Activated CD4-positive, alpha-beta T cell treated with anti-CD3 and anti-CD28 coated beads, Interleukin-2, amount 10 ng/mL, durations not matched to agents 7 days and 5 days (primary cell): ENCODE measurements around the gene ARCN1. TPM values are rescaled to one million over a fixed set of nuclear protein-coding genes. Genes with fewer than 3 reads are reported as not detected.
"Not testable (repeated sequence)": the region's sequence is repeated elsewhere in the genome, so short reads cannot be mapped to it uniquely, and the experiment has no call there.

ENCODE experiments used
- CTCF ChIA-PET: fragments of 350-600 bp; sonication (Branson Sonifier 250); formaldehyde crosslinking; loops from one replicate; lab custom pipeline; 2021; ENCODE audit warnings: antibody characterized with exemption; lab: Charles Lee
- POLR2A ChIA-PET: fragments of 350-600 bp; sonication (Branson Sonifier 250); formaldehyde crosslinking; loops from one replicate; lab custom pipeline; 2021; ENCODE audit warnings: antibody characterized with exemption; lab: Charles Lee
- DNase-seq: peaks from one replicate; pipeline ENCODE4 v3.0.0-alpha.2; 2020
- H3K27ac Mint-ChIP-seq: one replicate; pipeline ENCODE4 v1.8.0; 2021; ENCODE audit warnings: mild to moderate bottlenecking, moderate library complexity, mixed read lengths
- H3K27me3 Mint-ChIP-seq: one replicate; pipeline ENCODE4 v1.8.0; 2021; ENCODE audit warnings: mixed read lengths
- H3K36me3 Mint-ChIP-seq: one replicate; pipeline ENCODE4 v1.8.0; 2021; ENCODE audit warnings: low read depth, mixed read lengths
- H3K4me1 Mint-ChIP-seq: one replicate; pipeline ENCODE4 v1.8.0; 2021; ENCODE audit warnings: mixed read lengths
- H3K4me3 Mint-ChIP-seq: one replicate; pipeline ENCODE4 v1.8.0; 2021; ENCODE audit warnings: mild to moderate bottlenecking, moderate library complexity, mixed read lengths
- H3K9me3 Mint-ChIP-seq: one replicate; pipeline ENCODE4 v1.8.0; 2021; ENCODE audit warnings: mixed read lengths
- total RNA-seq, 2 experiments: library from RNA; stranded (reverse); gene quantifications; one replicate each; pipeline ENCODE4 v1.2.3, GENCODE V29; 2021

The ARCN1 gene
- total RNA-seq, 2 experiments from 2014 or later = 113 to 128 TPM

DNA sequence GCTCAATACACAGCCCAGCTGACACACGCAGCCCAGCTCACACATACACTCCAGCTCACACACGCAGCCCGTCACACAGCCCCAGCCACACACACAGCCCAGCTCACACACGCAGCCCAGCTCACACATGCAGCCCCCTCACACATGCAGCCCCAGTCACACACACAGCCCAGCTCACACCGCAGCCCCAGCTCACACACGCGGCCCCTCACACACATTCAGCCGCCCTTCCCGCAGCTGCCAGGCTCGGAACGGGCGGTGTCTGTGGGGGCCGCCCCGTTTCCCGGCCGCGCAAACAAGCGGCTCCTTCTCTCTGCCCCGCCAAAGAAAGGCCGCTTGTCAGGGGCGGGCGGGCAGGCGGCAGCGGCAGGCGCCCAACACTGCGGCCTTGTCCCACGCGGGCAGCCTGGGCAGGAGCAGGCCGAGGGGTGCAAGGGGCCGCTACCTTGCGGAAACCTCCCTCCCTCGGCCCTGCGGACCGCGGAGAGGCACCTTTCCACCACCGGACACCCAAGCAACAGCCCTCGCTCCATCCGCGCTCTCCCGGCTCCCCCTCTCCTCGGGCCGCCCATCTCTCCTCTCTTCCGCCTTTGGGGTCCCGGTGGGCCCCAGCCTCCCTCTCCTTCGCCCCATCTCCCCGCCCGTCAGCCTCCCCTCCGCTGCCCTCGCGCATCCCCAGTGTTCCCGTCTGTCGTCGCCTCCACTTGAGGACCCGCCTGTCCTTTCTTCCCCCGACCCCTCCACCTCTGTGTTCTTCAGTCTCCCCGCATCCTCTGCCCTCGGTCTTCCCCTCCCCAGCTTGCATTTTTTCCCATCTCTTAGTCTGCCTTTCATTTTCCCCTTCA lies 37.4 kb downstream of the ARCN1 start:
- CTCF ChIA-PET = interaction anchor here (0.5 to 1.8 kb wide), 9 partner anchors 9 to 429 kb away, joined by 3 to 6 read pairs (median 3); no protein-coding TSS in a partner anchor
- peaks cover 41% of the 10 kb centered on the region for H3K27me3 Mint-ChIP-seq
- no peak for DNase-seq
- H3K27ac Mint-ChIP-seq = no peak overlapping the region
- peaks cover 24% of the 10 kb centered on the region for H3K4me1 Mint-ChIP-seq
- peaks cover 2% of the 10 kb centered on the region for H3K36me3 Mint-ChIP-seq
- H3K9me3 Mint-ChIP-seq = no peaks in the 10 kb centered on the region
- H3K4me3 Mint-ChIP-seq = peak overlapping the region; percentile 62
- POLR2A ChIA-PET = no interaction called here

DNA sequence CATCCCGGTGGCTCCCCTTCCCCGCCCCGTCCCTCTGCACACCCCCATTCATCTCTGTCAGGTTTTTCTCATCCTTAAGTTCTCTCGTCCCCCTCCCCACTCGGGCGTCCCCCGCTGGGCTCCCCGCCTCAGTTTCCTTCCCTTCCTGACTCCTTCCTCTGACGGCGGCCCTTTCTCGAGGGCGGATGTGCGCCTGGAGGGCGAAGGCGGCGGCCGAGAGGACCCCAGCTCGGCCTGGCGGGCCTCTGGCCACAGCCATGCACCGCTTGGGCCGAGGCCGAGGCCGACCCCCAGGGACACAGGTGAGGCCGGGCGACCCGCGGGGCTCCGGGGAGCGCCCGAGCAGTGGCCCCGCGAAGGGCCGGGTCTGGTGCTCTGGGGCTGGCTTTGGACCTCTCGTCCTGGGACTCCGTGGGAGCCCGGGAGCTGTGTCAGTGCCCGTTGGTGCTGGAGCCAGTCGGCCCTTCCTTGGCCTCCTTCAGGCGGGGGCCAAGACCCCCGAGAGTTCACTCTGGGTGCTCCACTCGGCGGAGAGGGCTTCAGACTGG lies 38.1 kb downstream of the ARCN1 start:
- ChIA-PET POLR2A (no interaction called here), CTCF (interaction anchor here (0.6 to 1.8 kb wide), 4 partner anchors 8 to 54 kb away, joined by 3 to 6 read pairs (median 4); no protein-coding TSS in a partner anchor)
- Mint-ChIP-seq H3K27me3 (peaks cover 41% of the 10 kb centered on the region), H3K36me3 (peaks cover 2% of the 10 kb centered on the region), H3K4me3 (peak overlapping the region; percentile 48), H3K9me3 (no peaks in the 10 kb centered on the region), H3K27ac (no peak overlapping the region), H3K4me1 (peaks cover 24% of the 10 kb centered on the region)
- DNase-seq = no peak

DNA sequence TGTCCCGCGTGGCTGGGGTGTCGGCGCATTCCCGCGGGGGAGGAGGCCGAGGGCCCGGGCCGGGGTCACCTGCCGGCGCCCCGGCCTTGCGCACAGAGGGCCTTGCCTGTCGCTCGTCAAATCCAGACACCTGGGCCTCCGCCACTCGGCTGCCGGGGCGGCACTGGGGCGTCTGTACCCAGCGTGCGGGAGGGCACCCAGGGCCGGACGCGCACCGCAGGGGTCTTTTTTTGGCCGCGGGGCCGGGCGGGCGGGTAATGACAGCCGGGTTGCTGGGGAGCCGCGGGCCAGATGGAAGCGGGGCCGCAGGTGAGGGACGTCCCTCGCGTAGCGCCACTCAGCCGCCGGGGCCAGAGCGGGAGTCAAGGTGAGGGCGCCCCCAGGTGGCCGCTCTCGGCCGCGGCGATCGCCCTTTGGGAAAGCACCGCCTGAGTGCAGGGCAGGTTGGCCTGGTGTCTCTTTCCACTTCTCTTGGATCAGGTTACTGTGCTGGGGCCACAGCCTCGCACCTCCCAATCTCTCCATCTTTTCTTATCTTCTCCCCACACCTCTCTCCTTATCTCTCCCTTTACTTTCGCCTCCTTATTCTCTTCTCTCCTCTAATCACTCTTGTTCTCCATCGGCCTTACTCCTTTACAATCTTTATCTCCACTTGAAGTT lies 38.7 kb downstream of the ARCN1 start:
- Mint-ChIP-seq H3K27me3 (peaks cover 41% of the 10 kb centered on the region), H3K9me3 (no peaks in the 10 kb centered on the region), H3K36me3 (peaks cover 2% of the 10 kb centered on the region), H3K4me1 (peaks cover 24% of the 10 kb centered on the region), H3K27ac (no peak overlapping the region), H3K4me3 (peak overlapping the region; percentile 59)
- ChIA-PET CTCF (interaction anchor here (1.6 to 3.3 kb wide), 3 partner anchors 11 to 25 kb away, joined by 4 to 22 read pairs (median 5); no protein-coding TSS in a partner anchor), POLR2A (no interaction called here)
- DNase-seq = peak; percentile 78

DNA sequence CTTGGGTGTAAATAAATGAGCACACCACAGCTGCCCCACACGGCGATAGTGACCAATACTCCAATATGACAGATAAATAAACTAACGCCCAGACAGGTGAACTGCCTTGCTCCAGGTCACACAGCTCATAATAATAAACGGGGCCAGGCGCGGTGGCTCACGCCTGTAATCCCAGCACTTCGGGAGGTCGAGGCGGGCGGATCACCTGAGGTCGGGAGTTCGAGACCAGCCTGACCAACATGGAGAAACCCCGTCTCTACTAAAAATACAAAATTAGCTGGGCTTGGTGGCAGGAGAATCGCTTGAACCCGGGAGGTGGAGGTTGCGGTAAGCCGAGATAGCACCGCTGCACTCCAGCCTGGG lies 39.2 kb downstream of the ARCN1 start:
- H3K27me3 Mint-ChIP-seq = peaks cover 38% of the 10 kb centered on the region
- H3K27ac Mint-ChIP-seq, H3K9me3 Mint-ChIP-seq, DNase-seq, H3K36me3 Mint-ChIP-seq, POLR2A ChIA-PET: not testable (repeated sequence)
- H3K4me3 Mint-ChIP-seq = peak overlapping the region; percentile 59
- H3K4me1 Mint-ChIP-seq = peaks cover 24% of the 10 kb centered on the region
- CTCF ChIA-PET = interaction anchor here (0.6 to 3.3 kb wide), 6 partner anchors 11 to 434 kb away, joined by 3 to 22 read pairs (median 4); no protein-coding TSS in a partner anchor

DNA sequence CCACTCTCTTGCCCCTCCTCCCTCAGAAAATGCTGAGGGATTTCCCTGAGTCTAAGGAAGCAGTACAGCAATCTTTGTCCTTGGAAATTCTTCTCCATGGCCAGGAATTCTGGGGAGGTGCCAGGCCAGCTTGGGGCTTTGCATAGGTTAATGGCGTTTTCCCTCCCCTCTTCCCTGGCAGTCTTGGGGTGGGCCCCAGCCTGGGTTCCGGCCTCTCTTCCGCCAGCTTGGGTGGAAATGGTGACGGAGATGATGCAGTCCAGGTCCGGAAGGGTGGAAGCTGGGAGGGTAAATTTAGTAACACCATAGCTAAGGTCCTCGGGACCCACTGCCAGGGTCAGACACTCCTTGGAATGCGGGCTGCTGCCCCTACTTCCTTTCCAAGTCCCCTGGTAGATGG lies 40.2 kb downstream of the ARCN1 start:
- POLR2A ChIA-PET = no interaction called here
- Mint-ChIP-seq H3K9me3 (no peaks in the 10 kb centered on the region), H3K27me3 (peaks cover 31% of the 10 kb centered on the region), H3K36me3 (peaks cover 2% of the 10 kb centered on the region), H3K27ac (no peak overlapping the region), H3K4me3 (no peak overlapping the region), H3K4me1 (peaks cover 20% of the 10 kb centered on the region)
- CTCF ChIA-PET = interaction anchor here (0.5 to 3.3 kb wide), 7 partner anchors 10 to 644 kb away, joined by 3 to 22 read pairs (median 4); no protein-coding TSS in a partner anchor
- DNase-seq = no peak

DNA sequence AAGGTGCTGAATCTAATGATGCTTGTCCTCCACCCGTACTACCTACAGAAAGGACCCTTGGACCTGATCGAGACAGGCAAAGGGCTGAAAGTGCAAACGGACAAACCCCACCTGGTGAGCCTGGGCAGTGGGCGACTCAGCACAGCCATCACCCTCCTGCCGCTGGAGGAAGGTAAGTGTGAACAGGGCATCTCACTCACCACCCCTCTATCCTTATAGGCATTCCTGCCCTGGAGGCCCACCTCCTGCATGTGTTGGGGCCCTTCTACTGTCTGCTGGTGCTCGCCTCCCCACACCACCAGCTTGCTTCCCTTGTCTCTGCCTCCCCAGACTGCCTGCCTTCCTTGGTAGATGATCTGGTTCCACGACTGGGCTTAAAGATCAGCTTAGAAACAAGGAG lies 42.3 kb downstream of the ARCN1 start:
- POLR2A ChIA-PET = no interaction called here
- Mint-ChIP-seq H3K36me3 (no peaks in the 10 kb centered on the region), H3K4me3 (no peak overlapping the region), H3K27ac (no peak overlapping the region), H3K27me3 (peaks cover 20% of the 10 kb centered on the region), H3K4me1 (peaks cover 9% of the 10 kb centered on the region), H3K9me3 (no peaks in the 10 kb centered on the region)
- DNase-seq = no peak
- CTCF ChIA-PET = interaction anchor here (1.3 to 2.6 kb wide), 4 partner anchors 11 to 21 kb away, joined by 3 to 10 read pairs (median 4); no protein-coding TSS in a partner anchor

DNA sequence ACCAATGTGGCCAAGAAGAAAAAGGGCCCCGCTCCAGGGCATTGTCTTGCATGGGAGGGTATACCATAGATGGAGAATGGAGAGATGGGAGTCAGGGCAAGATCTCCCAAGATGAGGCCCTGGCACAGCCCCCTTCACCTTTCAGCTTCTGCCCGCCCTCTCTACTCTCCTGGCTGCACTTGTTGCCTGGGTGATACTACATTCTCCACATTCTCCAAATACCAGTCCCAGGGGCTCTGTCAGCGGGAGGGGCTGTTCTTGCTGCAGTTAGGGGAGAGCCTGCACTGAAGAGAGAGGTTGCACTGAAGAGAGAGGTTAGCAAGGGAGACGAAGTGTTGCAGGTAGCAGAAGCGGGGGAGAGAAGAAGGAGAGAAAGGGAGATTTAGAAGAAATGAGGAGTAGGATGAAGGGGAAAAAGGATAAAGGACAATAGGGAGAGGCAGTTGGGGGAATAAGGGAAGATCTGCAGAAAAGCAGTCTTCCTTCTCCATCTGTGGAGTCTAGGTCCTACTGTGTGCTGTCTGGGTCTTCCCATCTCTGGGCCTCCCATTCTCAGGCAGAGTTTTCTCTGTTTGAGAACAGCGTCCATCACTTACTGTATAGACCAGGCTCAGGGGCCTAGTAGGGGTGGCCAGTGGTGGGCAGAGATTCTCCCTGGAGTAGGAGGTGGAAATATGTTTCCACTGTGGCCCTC lies 43.2 kb downstream of the ARCN1 start:
- H3K4me3 Mint-ChIP-seq = no peak overlapping the region
- no peaks in the 10 kb centered on the region for H3K9me3 Mint-ChIP-seq
- H3K36me3 Mint-ChIP-seq = no peaks in the 10 kb centered on the region
- peaks cover 19% of the 10 kb centered on the region for H3K27me3 Mint-ChIP-seq
- ChIA-PET POLR2A (no interaction called here), CTCF (interaction anchor here (0.6 to 2.6 kb wide), 2 partner anchors 10 to 1668 kb away, joined by 3 to 10 read pairs; no protein-coding TSS in a partner anchor)
- H3K4me1 Mint-ChIP-seq = peaks cover 7% of the 10 kb centered on the region
- DNase-seq = no peak
- no peak overlapping the region for H3K27ac Mint-ChIP-seq

DNA sequence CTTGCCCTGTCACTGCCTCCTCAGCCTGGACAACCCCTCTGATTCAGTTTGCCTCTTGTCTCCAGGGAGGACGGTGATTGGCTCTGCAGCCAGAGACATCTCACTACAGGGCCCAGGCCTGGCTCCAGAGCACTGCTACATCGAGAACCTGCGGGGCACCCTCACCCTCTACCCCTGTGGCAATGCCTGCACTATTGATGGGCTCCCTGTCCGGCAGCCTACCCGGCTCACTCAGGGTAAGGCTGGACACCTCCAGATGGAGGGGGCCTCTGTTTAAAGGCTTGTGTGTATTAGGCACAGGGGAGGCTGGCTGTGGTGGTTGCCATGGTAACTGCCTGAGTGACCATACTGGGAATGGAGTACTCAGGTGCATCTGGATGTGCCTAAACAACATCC lies 43.8 kb downstream of the ARCN1 start:
- Mint-ChIP-seq H3K4me1 (peaks cover 9% of the 10 kb centered on the region), H3K9me3 (no peaks in the 10 kb centered on the region), H3K4me3 (no peak overlapping the region), H3K27me3 (peaks cover 22% of the 10 kb centered on the region), H3K27ac (no peak overlapping the region), H3K36me3 (no peaks in the 10 kb centered on the region)
- DNase-seq = no peak
- ChIA-PET CTCF (no interaction called here), POLR2A (no interaction called here)

DNA sequence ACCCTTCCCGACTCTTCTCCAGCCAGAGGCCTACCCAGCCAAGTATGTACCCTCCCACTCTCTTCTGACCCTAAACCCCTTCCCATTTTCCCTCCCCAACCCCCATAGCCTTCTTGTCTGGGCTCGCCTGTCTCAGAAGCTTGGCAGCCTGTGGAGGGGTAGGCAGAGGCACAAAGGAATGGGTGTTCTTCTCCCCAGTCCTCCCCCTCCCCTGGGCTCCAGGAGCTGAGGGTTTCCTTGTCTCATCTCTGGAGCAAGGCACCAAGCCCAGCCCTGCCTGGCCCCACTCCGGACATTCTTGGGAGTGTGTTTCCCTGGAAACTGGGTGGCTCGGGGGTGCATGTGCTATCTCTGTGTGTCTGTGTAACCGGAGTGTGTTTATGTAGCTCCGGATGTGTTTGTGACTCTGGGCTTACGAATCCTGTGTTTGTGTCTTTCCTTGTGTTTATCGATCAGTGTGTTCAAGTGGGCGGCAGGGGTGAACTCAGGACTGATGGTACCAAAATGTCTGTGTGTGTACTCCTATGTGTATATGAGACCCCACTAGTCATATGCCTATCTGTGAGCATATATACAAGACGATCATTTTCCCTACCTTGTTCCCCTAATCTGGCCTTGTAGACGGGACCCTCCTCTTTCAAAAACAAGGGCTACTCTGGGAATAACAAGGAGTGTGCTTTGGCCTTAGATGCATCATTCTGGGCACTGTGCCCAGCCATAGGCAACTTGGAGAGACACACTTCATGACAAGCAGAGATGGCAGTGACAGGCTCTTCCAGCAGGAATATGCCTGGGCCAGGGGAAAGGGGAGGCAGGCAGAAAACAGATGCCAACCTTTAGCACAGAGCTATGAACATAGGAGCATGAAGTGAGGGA lies 46.1 kb downstream of the ARCN1 start:
- H3K36me3 Mint-ChIP-seq = no peaks in the 10 kb centered on the region
- ChIA-PET POLR2A (no interaction called here), CTCF (interaction anchor here (0.8 to 1.7 kb wide), 6 partner anchors 9 to 40 kb away, joined by 3 to 6 read pairs (median 4); no protein-coding TSS in a partner anchor)
- peaks cover 11% of the 10 kb centered on the region for H3K4me1 Mint-ChIP-seq
- no peak overlapping the region for H3K27ac Mint-ChIP-seq
- H3K4me3 Mint-ChIP-seq = no peak overlapping the region
- DNase-seq = no peak
- no peaks in the 10 kb centered on the region for H3K9me3 Mint-ChIP-seq
- peaks cover 20% of the 10 kb centered on the region for H3K27me3 Mint-ChIP-seq

DNA sequence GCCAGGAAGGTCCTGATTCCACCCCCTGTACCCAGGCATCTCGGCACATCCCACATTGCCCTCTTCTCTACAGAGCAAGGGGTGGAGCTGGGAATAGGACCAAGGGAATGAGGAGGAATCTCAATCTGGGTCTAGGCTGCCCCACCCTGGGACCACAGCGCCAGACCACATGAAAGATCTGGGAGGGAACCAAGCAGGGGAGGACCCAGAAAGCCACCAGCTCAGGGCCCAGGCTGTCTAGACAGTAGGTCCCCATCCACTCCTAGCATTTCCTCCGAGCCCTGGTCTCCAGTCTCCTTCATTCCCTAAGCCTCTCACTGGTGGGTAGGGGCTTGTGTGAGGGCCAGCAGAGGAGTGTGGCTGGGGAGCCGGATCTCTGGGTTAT lies 46.8 kb downstream of the ARCN1 start:
- H3K36me3 Mint-ChIP-seq = no peaks in the 10 kb centered on the region
- ChIA-PET POLR2A (no interaction called here), CTCF (interaction anchor here (0.5 to 1.7 kb wide), 9 partner anchors 9 to 483 kb away, joined by 3 to 6 read pairs (median 4); no protein-coding TSS in a partner anchor)
- no peak overlapping the region for H3K4me3 Mint-ChIP-seq
- no peak for DNase-seq
- peaks cover 11% of the 10 kb centered on the region for H3K4me1 Mint-ChIP-seq
- H3K27me3 Mint-ChIP-seq = peaks cover 16% of the 10 kb centered on the region
- no peaks in the 10 kb centered on the region for H3K9me3 Mint-ChIP-seq
- no peak overlapping the region for H3K27ac Mint-ChIP-seq

DNA sequence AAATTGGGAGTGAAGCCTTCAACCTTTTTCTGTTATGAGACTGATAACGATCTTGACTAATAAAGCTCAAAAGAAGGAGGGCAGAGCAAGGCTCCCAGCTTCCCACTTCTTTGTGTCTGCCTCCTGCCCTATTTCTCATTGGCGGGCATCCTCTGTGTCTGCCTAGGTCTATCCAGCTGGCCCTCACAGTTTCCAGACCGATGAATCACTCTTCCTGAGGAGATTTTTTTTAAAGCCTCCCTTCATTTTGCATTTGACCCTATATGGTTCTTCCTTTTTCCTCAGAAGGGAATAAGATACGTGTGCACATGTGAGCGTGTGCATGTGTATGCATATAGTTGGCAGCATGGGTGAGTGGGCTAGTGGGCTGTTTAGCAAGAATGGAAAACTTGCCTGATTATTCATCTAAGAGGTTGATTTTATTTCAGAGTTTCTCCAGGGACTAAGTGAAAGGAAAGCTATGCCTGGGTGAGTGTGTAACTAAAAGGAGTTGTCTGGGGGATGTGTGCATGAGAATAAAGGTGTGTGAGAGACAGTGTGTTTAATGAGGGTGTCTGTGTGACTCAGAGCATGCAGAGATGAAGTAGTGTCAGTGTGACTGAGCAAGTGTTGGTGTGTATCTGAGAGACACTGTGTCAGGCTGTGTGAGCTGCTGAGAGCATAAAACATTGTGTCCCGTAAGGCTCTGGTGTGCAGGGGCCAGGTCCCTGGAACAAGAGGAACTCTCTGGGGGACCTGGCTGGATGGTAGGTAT lies 47.4 kb downstream of the ARCN1 start:
- ChIA-PET POLR2A (no interaction called here), CTCF (interaction anchor here (0.5 to 1.7 kb wide), 8 partner anchors 8 to 483 kb away, joined by 3 to 6 read pairs (median 4); no protein-coding TSS in a partner anchor)
- no peaks in the 10 kb centered on the region for H3K9me3 Mint-ChIP-seq
- H3K27me3 Mint-ChIP-seq = peaks cover 16% of the 10 kb centered on the region
- no peak overlapping the region for H3K27ac Mint-ChIP-seq
- H3K4me1 Mint-ChIP-seq = peaks cover 11% of the 10 kb centered on the region
- H3K36me3 Mint-ChIP-seq = no peaks in the 10 kb centered on the region
- H3K4me3 Mint-ChIP-seq = no peak overlapping the region
- DNase-seq = no peak
